Cerebellar nuclear complex (tissue), 1 donor: ENCODE results near the gene DHCR7.

Source experiments
- DNase-seq, 2 experiments: peaks; one replicate each; lab custom pipeline; 2025; lab: John Stamatoyannopoulos, UW

Gene DHCR7

DNA sequence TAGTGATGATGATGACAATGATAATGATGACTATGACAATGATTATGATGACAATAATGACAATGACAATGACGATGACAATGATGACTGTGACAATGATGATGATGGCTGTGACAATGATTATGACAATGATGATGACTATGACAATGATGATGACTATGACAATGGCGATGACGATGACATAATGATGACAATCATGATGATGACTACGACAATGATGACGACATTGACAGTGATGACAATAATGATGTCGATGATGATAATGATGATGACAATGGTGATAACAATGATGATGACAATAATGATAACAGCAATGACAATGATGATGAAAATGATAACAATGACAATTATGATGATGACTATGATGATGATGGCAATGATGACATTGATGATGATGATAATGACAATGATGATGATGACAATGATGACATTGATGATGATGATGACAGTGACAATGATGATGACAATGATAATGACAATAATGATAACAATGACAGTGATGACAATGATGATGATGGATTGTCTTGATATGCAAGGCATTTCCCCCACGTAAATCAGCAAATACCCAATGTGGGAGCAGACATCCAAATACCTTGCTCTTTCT lies 37.7 kb downstream of the DHCR7 start:
- no peak for DNase-seq

DNA sequence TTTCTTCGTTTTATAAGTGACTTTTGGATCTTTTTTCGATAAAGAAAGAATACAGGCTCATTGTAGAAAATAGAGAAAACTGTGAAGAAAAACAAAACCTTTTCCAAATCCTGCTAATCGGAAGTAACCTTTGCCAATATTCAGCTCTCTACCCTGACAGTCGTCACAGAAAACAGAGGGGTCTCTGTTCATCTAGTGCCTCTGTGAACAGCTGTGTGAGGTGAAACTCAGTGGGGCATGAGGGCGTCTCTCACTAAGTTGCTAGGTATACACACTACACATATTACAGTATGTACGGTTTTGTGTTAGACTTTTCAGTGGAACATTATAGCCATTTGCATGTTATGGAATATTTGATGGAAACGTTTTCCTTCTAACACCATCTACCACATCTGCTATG lies 39.4 kb downstream of the DHCR7 start:
- no peak for DNase-seq

DNA sequence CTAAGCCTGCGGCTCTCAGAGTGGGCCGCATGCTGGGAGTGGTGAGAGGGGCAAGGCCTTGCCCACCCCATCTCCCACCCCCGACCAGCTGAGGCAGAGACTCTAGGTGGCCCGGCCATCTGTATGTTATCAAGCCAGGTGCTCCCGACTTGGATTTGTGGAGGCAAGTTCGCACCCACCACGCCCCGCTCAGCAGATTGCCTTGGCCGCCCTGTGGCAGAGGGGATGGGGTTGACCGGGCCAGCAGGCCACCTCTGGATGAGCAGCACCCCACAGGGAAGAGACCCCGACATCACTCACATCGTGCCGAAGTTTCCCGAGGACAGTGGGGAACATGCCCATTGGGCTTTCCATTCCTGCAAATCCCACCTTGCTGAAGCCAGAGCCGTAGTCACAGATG lies 40.8 kb downstream of the DHCR7 start:
- no peak for DNase-seq

DNA sequence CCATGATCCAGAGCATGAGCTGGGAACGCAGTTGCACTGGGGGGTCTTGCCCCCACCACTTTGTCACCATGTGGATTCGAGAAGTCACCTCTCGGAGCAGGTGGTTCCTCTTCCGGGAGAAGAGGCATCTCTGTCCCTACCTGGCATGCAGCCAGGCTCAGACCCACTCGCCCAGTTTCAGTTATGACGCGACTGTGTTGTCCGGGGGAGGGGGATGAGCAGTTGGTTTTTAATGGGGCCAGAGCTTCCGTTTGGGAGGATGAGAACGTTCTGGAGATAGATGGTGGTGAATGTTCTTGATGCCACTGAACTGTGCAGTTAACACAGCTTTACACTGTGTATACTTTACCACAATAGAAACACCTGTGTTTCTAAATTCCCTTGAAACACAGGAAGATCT lies 41.5 kb downstream of the DHCR7 start:
- DNase-seq, result no peak

DNA sequence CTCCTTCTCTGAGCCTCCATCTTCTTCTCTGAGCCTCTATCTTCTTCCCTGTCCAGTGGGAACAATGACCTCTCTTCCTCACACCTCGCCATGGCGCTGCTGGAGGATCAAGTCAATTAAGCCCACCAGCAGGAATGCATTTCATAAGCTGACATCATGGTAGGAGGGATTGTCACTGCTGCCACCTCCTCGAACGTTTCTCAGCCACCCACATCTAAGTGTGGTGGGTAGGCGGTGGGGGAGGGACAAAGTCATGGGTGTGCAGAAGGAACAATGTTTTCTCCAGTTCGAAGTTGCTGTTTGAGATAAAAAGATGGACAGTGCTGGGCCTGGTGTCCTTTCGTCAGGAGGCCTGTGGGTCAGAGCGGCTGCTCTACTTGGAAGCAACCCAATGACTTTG lies 44.0 kb downstream of the DHCR7 start:
- DNase-seq, result no peak

DNA sequence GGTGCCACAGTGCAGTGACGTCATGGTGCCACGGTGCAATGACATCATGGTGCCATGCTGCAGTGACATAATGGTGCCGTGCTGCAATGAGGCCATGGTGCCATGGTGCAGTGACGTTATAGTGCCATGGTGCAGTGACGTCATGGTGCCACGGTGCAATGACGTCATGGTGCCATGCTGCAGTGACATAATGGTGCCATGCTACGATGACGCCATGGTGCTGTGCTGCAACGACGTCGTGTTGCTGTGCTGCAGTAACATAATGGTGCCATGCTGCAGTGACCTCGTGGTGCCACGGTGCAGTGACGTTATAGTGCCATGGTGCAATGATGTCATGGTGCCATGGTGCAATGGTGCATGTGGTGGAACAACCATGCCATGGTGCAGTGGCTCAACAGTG lies 45.3 kb downstream of the DHCR7 start:
- DNase-seq, result no peak

DNA sequence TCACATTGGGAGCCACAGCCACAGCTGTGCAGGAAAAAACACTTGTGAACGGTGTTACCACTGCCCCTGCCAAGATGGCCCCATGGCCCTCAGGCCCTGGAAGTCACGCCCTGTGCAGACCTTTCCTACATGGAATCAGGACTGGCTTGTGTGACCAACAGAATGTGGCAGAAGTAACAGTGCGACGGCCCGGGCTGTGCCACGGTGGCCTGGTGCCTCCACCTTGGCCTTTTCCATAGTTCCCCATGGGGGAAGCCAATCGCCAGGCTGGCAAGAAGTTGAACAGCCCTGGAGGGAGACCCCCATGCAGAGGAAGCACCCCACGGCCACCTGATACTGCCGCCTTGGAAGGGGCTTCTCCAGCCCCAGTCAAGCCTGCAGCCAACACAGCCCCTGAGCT lies 48.0 kb downstream of the DHCR7 start:
- no peak for DNase-seq

DNA sequence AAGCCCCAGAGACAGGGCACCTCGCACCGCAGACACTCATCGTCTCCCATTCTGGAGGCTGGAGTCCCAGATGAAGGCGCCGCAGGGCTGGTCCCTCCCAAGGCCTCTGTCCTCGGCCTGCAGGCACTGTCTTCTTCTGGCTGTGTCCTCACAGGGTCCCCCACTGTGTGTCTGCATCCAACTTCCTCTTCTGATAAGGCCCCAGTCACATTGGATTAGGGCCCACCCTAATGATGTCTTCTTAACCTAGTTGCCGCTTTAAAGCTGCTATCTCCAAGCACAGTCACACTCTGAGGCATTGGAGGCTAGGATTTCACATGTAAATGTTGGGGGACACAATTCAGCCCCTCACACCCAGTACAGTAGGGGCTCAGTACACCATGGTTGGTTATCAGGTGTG lies 48.9 kb downstream of the DHCR7 start:
- DNase-seq, result no peak

DNA sequence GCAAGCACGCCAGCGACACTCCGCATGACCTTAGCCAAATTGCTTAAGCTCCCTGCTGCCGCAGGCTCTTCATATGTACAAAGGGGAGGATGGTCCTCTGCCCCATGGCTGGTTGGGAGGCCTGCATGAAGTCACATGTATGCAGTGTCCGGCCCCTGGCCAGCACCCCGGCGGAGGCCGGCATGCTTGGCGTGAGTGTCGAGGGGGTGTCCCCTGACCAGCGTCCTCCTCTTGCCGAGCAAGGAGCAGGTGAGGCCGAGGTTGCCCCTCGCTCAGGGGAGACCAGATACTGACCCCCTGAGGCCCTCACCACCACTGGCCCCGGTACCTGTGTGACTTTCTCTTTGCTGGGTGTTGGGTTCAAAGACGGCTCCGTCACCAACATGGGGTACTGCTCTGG lies 50.2 kb downstream of the DHCR7 start:
- no peak for DNase-seq

DNA sequence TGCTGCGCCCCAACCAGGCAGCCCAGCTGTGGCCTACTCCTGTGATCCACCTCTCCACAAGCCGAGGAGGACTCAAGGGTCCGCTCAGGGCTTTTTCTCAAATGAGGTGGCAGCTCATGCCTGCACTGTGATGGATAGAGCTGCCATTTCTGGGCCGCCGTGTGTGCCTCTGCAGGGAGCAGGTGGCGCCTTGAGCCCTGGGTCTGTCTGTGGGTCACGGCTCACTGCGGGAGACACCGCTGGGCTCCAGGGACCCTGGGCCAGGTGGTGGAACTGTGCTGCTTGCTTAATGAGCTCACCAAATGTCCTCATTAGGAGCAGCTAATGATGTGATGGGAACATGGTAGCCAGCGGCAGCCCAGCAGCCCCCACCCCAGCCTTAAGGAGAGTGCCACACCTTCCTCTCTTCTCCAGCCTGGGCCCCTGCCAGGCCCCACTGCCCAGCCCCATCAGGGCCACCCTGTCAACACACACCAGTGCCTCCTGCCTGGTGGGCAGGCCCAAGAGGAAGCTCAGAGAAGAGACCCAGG lies 50.8 kb downstream of the DHCR7 start:
- no peak for DNase-seq

DNA sequence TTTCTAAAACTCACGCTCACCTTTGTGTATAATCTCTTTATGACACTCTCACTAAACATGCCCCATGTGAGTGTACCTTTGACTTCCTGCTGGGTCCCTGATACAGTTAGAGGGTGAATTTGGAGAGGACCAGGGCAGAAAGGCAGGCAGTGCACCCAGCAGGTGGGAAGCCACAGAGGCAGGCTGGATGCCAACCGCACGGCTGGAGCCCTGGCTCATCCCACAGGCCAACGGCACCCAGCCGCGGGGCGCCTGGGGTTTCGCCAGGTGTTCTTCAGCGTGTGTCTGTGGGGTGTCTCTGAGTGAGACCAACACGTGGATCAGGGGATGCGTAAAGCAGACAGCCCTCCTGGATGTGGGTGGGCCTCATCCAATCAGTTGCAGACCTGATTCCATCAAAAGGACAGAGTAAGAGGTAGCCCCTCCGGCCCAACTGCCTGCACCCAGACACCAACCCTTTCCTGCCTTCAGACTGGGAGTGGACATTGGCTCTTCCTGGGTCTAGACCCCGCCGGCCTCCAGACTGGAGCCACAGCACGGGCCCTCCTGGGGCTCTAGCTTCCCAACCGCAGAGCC lies 51.6 kb downstream of the DHCR7 start:
- no peak for DNase-seq

DNA sequence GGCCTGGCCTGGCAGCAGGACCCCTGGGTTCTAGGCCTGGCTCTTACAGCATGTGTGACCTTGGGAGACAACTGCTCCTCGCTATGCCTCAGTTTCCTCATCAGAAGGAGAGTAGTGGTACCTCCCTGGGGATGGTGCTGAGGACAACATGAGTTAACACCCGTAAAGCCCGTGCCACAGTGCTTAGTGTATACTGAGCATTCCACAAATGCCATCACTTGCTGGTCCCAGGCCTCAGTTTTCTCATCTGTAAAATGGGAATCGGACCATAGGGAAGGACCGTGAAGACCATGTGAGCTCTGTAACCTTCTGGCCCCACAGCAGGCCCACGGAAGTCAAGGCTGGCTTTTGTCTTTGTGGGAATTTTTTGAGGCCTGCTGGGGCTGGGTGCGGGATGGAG lies 52.4 kb downstream of the DHCR7 start:
- no peak for DNase-seq

DNA sequence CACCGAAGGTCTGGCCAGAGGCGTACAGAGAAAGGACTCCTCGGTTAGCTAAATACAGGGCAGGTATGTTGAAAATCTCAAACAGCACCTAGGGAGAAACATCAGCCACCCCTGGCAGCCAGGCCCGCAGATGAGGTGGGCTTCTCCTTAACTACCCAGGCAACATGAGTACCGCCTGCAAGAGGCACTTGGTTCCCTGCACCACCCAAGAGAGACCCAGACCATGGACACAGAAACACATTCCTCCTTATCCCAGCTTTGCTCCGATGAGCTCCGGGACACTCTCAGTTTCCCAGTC lies 53.0 kb downstream of the DHCR7 start:
- no peak for DNase-seq

DNA sequence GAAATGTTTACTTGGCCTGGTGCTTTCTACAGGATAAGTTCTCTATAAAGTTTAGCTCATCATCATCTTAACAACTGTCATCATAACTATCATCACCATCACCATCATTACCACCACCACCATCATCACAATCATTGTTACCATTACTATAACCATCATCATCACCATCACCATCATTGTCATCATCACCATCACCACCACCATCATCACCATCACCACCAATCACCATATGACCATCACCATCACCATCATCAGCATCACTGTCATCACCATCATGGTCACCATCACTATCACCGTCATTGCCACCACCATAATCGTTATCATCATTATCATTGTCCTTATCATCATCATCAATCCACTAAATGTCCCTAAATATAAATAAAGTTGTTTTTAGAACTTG lies 54.9 kb downstream of the DHCR7 start:
- DNase-seq, result no peak

DNA sequence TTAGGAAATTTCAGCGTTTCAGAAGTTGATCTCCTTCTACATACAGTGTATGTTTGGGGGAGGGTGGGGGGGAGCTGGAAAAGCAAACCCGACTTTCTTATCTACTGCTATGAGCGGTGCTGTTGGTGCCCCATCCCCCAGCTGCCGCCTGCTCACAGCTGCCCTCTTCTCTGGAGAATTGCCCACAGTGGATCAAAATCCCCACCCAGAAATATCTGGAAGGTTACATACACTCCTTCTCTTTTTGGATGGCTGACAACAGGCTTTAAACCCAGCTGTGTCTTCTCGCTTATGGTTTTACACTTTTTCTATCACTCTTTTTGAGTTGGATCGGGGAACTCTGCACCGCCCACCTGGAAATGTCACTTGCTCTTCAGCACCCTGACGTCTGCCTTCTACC lies 56.4 kb downstream of the DHCR7 start:
- no peak for DNase-seq

DNA sequence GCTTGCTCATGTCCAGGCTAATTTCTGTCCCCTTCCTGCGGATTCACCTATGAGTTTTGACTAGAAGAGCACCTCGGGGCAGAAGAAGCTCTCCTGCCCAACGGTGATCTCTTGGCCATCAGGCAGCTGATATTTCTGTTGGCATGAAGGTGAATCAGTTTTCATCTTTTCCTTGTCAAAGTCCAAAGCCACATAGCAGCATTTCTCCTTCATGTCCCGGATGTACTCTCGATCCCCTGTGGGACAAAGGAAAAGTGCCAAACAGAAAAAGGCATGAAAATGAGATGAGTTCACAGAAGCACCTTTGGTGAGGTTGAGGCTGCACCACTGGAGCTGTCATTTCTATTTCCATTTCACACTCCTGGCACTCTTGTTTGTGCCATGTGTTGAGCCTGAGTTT lies 56.8 kb downstream of the DHCR7 start:
- no peak for DNase-seq

DNA sequence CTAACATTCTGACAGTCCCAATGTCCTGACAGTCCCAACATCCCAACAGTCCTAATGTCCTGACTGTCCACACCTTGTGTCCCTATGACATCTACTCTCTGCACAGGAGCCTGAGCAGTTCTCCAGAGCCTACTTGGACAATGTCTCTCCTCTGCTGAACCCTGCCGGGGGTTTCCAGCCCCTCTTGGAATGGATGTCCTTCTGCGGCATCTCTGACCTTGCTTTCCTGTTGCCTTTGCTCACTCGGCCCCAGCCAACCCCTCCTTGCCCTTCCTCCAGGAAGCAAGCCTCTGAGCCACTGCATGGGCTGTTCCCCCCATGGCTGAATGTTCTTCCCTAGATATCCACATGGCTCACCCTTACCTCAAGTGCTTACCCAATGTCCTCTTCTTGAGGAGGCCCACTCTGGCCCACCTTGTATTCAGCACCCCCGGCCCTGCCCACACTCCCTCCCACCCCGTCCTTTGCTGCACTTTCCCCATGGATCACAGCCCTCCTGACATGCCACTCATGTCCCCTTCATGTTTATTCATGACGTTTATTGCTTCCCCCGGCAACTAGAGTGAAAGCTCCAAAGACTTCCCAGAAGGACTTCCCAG lies 59.5 kb downstream of the DHCR7 start:
- no peak for DNase-seq

DNA sequence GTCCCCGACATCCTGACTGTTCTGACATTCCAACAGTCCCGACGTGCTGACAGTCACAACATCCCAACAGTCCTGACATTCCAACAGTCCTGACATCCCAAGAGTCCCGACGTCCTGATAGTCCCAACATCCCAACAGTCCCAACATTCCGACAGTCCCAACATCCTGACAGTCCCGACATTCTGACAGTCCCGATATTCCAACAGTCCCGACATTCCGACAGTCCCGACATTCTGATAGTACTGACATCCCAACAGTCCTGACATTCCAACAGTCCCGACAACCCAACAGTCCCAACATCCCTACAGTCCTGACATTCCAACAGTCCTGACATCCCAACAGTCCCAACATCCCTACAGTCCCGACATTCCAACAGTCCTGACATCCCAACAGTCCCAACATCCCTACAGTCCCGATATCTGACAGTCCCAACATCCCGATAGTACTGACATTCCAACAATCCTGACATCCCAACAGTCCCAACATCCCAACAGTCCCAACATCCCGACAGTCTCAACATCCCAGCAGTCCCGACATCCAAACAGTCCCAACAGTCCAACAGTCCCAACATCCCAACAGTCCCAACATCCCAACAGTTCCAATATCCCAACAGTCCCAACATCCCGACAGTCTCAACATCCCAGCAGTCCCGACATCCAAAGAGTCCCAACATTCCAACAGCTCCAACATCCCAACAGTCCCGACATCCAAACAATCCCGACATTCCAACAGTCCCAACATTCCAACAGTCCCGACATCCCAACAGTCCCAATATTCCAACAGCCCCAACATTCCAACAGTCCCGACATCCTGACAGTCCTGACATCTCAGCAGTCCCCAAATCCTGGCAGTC lies 60.2 kb downstream of the DHCR7 start:
- DNase-seq, result no peak

DNA sequence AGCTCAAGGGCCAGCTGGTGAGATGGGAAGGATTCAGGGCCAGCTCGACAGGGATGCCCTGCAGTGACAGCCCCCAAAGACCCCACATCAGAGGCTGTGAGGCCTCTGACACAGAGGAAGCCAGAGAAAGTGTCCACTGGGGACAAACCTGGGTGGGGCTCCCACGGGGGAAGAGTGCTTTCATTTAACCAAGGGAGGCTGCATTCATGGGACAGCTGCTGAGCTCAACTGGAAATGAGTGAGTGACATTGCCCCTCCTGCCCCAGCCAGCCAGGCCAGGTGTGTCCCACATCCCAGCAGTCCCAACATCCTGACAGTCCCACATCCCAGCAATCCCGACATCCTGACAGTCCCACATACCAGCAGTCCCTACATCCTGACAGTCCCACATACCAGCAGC lies 61.0 kb downstream of the DHCR7 start:
- DNase-seq, result no peak

DNA sequence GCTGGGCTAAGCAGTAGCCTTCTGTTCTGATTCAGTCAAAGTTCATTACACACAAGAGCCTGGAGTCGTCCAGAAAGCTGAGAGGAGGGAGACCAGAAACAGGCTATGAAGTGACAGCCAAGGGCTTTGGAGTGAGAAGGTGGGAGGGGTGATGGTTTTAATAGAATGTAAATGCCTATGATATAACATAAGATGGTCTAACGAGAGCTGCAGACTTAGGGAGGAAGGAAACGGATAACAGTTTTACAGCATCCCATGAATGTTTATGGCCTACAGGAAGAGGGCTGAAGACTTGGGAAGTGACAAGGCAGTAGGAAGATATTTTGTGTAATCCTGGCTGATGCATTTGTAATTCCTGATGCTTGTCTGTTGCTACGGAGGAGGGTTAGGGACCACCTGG lies 62.0 kb downstream of the DHCR7 start:
- no peak for DNase-seq

DNA sequence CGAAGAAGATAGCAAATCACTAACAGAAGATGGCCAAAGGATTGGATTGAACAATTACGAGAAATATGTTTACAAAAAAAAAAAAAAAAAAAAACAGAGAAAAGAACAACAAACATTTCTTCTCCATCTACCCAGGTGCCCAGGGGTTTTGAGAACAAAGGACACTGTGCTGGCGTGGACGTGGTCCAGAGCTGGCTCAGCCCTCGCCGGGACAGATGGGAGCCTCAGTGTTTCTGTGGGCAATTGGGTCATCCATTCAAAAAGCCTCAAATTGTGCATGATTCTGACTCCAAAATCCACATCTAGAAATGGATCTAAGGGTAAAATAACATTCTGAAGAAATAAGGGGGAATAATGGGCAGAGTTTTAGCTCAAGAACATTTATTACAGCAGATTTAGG lies 63.1 kb downstream of the DHCR7 start:
- peak in 1 of 2 experiments; percentile 14 for DNase-seq

DNA sequence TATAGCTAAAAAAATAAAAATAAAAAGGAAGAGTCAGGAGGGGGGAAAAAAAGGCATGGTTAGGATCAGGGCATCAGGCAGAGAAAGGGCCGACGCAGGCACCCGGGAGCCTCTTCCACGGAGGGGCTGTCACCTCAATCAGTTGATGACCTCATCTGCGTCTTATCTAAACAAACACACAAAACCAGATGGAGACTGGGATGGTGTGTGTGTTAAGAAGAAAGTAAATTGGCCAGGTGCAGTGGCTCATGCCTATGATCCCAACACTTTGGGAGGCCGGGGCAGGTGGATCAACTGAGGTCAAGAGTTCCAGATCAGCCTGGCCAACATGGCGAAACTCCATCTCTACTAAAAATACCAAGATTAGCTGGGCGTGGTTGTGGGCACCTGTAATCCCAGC lies 63.6 kb downstream of the DHCR7 start:
- no peak for DNase-seq
